Activated CD4-positive, alpha-beta T cell treated with anti-CD3 and anti-CD28 coated beads, Interleukin-2, Interleukin-6, amounts not matched to agents 100 ng/mL and 50 ng/mL, durations not matched to agents 16 hours and 8 hours (primary cell): ENCODE data around the gene ATF4.
A peak's percentile ranks its signal among the peaks of the same experiment; 100 is the strongest.

Experiments
- DNase-seq: peaks from one replicate; pipeline ENCODE4 v3.0.0-alpha.2; 2020

ATF4 gene, protein sequence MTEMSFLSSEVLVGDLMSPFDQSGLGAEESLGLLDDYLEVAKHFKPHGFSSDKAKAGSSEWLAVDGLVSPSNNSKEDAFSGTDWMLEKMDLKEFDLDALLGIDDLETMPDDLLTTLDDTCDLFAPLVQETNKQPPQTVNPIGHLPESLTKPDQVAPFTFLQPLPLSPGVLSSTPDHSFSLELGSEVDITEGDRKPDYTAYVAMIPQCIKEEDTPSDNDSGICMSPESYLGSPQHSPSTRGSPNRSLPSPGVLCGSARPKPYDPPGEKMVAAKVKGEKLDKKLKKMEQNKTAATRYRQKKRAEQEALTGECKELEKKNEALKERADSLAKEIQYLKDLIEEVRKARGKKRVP

DNA sequence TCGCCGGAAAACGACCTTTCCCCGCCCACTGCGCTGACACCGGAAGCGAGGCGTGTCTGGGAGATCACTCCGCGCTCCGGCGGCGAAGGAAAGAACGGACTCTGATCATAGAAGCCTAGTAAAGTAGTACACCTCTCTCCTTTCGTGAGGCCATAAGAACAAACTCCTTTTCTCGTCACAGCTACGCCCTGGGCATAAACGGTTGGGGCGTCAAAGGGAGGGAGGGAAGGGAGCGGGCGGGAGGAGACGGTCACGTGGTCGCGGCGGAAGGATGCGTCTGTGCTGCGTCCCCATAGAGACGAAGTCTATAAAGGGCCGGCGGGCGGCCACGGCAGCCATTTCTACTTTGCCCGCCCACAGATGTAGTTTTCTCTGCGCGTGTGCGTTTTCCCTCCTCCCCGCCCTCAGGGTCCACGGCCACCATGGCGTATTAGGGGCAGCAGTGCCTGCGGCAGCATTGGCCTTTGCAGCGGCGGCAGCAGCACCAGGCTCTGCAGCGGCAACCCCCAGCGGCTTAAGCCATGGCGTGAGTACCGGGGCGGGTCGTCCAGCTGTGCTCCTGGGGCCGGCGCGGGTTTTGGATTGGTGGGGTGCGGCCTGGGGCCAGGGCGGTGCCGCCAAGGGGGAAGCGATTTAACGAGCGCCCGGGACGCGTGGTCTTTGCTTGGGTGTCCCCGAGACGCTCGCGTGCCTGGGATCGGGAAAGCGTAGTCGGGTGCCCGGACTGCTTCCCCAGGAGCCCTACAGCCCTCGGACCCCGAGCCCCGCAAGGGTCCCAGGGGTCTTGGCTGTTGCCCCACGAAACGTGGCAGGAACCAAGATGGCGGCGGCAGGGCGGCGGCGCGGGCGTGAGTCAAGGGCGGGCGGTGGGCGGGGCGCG lies at the start of gene ATF4:
TSS of gene ATF4 (plus strand) at position 337 of the 880 bp plus-strand sequence. CDS start 884 bp downstream, outside the sequence.
- peak; percentile 90 for DNase-seq

GRCh38 chr22:39471381-39472141 lies 48.8 kb upstream of the ATF4 start:
- no peak for DNase-seq

DNA sequence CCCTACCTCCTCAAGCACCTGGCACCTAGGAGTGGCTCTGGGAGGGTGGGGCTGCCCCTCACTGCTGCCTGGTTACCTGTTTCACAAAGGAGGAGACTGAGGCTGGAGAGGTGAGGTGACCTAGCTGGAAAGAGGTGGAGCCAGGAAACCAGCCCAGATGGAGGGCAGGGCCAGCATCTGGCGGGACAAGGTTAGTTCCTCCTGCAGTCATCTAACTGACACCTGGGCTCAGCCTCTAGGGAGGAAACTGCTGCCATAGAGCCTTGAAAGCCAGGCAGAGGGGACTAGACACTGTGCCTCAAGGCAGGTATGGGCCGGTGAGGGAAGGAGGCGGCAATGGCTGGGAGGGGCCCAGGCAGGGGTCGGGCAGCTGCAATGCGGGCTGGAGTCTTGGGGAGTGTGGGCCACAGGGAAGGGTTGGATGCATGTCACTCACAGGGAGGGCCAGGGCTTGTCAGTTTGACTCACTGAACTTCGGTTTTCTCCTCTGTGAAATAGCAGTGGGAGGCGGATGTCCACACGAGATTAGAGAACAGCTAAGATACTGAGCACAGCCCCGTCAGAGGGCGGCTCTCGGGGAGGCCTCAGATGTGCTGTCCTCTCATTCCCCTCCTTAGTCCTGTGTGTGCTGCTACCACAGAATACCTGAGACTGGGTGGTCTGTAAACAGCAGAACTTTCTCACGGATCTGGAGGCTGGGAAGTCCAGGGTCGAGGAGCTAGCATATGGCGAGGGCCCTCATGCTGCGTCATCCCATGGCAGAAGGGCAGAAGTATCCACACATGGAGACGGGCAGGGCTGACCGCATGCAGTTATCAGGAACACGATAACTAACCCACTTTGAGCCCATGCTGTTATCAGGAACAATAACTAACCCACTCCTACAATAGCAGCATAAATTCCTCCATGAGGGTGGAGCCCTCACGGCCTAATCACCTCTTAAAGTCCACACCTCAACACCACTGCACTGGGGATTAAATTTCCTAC lies 47.5 kb upstream of the ATF4 start:
- DNase-seq: no peak

DNA sequence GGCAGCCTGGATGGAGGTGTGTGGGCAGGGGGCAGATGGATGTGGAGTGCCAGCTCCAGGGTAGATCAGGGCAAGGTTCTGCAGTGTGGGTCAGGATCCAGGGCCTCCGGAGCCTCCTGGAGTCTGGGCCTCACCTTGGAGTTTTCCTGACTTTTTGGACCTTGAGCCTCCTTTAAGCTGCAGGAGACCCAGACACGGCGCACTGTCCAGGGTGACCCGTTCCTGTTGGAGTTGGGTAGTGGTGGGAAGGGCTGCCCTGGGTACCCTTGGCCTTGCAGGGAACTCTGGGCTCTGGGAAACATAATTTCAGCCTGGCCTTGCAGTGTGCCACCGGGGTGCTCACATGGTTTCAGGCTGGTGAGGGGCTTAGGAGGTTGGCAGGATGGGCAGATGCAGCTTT lies 46.5 kb upstream of the ATF4 start:
- DNase-seq: no peak

DNA sequence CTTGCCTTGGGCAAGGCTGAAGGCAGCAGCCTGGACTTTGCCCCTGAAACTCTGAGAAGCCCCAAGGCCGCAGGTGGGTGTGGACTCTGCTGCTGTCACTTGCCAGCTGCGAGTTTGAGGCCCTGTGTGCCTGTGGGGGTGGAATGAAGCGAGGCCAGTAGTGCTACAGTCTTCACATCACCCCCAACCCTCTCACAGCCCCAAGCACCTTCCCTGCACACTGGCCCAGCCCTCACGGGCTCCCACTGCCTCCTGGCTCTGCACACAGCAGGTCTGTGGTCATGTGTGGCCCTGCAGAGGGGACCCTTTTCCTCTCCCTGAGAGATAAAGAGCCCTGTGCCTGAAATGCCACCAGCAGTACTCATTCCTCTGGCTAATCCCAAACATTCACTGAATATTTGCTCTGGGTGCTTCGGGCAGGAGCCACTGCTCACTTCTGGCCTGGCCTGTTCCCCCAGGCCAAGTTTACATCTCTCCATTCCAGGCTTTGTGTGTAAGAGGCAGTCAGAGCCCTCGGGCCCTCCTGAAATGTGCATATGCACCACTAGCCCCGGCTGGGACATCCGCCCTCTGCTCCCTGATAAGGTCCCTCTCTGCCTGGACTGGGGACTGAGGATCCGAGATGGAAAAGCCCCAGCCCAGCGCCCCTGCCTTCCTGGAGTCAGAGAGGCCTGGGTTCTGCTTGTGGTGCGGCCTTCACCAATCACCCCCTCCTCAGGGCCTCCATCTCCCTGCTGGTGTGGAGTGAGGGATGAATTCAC lies 45.8 kb upstream of the ATF4 start:
- DNase-seq: no peak

DNA sequence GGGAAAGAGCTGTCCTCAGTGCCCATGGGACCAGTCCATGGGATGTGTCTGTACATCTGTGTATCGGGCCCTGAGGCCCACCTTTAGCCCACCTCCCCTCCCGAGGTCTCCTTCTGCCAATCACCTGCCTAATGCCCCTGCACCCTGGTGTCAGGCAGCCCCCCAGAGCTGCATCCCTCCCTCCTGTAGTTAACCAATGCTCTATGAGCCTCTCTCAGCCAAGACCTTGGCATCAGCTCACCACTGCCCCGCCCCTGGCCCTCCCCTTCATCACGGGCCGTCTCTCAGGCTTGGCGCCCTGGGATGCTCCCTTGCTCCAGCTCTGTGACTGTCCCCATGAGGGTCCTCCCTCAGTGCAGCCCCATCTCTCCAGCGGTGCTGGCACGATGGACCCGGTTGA lies 45.0 kb upstream of the ATF4 start:
- DNase-seq: no peak

GRCh38 chr22:39475902-39476301 lies 44.5 kb upstream of the ATF4 start:
- no peak for DNase-seq

GRCh38 chr22:39476664-39477063 lies 43.7 kb upstream of the ATF4 start:
- DNase-seq: no peak

DNA sequence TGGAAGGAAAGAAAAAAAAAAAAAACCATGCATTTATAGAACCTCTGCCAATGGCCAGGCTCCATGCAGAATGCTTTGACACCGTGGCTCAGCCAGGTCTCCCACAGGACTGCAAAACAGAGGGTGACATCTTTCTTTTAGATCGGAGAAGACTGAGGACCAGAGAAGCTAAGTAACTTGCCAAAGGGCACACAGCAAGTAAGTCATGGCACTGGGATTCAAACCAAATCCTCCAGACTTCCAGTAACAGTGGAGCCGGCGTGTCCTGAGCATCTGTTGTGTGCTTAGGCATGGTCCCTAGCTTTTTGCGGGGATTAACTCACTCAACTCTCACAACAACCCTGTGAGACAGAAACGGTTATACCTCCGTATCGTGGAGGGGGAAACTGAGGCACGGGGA lies 42.8 kb upstream of the ATF4 start:
- DNase-seq: no peak

DNA sequence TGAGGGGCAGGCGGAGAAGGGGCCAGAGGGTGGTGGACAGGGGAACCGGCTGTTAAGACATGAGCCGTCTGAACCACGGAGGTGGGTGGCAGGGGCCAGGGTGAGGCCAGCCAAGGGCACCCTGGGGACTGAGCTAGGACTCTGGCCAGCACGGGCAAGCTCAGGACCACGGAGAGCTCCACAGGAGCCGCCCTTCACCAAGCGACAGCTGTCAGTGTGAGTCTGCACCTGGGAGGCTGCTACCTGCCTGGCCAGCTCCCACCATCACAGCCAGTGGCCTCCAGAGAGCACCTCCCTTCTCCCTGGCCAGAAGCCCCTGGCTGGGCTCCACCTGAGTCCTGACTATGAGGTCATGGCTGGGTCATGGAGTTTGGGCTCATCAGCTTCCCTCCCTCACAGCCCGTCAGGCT lies 41.9 kb upstream of the ATF4 start:
- peak; percentile 17 for DNase-seq

GRCh38 chr22:39479254-39479653 lies 41.1 kb upstream of the ATF4 start:
- no peak for DNase-seq

GRCh38 chr22:39480557-39480956 lies 39.8 kb upstream of the ATF4 start:
- no peak for DNase-seq

DNA sequence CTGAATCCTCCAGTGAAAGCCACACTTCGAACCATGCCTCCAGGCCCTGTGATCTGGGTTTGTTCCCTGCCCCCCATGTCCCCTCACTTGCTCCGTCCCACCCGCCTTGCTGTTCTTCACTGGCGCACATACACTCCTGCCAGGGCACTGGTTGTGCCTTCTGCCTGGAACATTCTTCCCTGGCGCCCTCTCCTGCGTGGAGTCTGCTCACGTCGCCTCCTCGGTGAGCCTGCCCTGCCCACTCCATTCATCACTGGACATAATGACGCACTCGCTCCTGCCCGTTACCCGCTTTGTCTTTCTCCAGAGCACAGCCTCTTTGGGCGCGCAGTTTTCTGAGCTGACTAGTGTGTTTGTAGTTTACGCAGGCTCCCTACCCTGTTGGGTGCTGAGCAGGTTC lies 39.3 kb upstream of the ATF4 start:
- no peak for DNase-seq

GRCh38 chr22:39481595-39481994 lies 38.8 kb upstream of the ATF4 start:
- no peak for DNase-seq

- DNase-seq: no peak
These were observed 37.6 kb upstream of the ATF4 start for GRCh38 chr22:39482768-39483167.

GRCh38 chr22:39486951-39487825 lies 33.2 kb upstream of the ATF4 start:
- DNase-seq: no peak

DNA sequence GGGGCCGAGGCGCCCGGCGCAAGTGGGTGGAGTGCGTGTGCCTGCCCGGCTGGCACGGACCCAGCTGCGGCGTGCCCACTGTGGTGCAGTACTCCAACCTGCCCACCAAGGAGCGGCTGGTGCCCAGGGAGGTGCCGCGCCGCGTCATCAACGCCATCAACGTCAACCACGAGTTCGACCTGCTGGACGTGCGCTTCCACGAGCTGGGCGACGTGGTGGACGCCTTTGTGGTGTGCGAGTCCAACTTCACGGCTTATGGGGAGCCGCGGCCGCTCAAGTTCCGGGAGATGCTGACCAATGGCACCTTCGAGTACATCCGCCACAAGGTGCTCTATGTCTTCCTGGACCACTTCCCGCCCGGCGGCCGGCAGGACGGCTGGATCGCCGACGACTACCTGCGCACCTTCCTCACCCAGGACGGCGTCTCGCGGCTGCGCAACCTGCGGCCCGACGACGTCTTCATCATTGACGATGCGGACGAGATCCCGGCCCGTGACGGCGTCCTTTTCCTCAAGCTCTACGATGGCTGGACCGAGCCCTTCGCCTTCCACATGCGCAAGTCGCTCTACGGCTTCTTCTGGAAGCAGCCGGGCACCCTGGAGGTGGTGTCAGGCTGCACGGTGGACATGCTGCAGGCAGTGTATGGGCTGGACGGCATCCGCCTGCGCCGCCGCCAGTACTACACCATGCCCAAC lies 32.4 kb upstream of the ATF4 start:
- DNase-seq: no peak

DNA sequence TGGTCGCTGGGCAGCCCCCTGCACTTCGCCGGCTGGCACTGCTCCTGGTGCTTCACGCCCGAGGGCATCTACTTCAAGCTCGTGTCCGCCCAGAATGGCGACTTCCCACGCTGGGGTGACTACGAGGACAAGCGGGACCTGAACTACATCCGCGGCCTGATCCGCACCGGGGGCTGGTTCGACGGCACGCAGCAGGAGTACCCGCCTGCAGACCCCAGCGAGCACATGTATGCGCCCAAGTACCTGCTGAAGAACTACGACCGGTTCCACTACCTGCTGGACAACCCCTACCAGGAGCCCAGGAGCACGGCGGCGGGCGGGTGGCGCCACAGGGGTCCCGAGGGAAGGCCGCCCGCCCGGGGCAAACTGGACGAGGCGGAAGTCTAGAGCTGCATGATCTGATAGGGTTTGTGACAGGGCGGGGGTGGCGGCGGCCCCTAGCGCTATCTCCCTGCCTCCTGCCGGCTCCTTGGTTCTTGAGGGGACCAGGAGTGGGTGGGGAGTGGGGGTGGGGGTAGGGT lies 31.7 kb upstream of the ATF4 start:
- DNase-seq: no peak
